Neural cell (in vitro differentiated cells): Measurements from ENCODE around the gene ALOX5AP. TPM values are rescaled to one million over a fixed set of nuclear protein-coding genes. Genes with fewer than 3 reads are reported as not detected.

Source experiments
- H2AFZ ChIP-seq: fragments of 200-600, 300-800 bp; sonication (generic), shearing (Covaris generic); 2 replicates; pipeline ENCODE4 v1.6.0; 2014; ENCODE audit warnings: low read depth, mild to moderate bottlenecking, antibody characterized with exemption, low read length, moderate library complexity
- H3F3A ChIP-seq: fragments of 200-600 bp; shearing (Covaris generic); 2 replicates; pipeline ENCODE4 v1.6.1; 2016; ENCODE audit warnings: mild to moderate bottlenecking, moderate library complexity, mixed read lengths, antibody characterized with exemption, low read length; ENCODE audit not compliant: insufficient read depth, poor library complexity, severe bottlenecking
- H3K27ac ChIP-seq: fragments of 200-600, 300-800 bp; sonication (generic), shearing (Covaris generic); 2 replicates; pipeline ENCODE4 v1.5.1; 2014; ENCODE audit warnings: mild to moderate bottlenecking, low read length, moderate library complexity
- H3K27me3 ChIP-seq: fragments of 300-800, 200-600 bp; sonication (generic), shearing (Covaris generic); 2 replicates; pipeline ENCODE4 v1.6.0; 2014; ENCODE audit warnings: mild to moderate bottlenecking, low read depth, low read length, moderate library complexity; ENCODE audit not compliant: insufficient read depth
- H3K36me3 ChIP-seq: fragments of 300-800, 200-600 bp; sonication (generic), shearing (Covaris generic); 2 replicates; pipeline ENCODE4 v1.5.1; 2014; ENCODE audit warnings: mild to moderate bottlenecking, antibody characterized with exemption, low read length, moderate library complexity; ENCODE audit not compliant: insufficient read depth
- H3K4me2 ChIP-seq: fragments of 300-800, 200-600 bp; sonication (generic), shearing (Covaris generic); 2 replicates; pipeline ENCODE4 v1.6.0; 2014; ENCODE audit warnings: mild to moderate bottlenecking, low read length
- H3K4me3 ChIP-seq: fragments of 300-800, 200-600 bp; sonication (generic), shearing (Covaris generic); 2 replicates; pipeline ENCODE4 v1.5.1; 2014; ENCODE audit warnings: mild to moderate bottlenecking, low read length, moderate library complexity
- H3K79me2 ChIP-seq: fragments of 200-600 bp; shearing (Covaris generic); replicated peaks from 2 replicates; pipeline ENCODE4 v1.6.0; 2014; ENCODE audit warnings: mild to moderate bottlenecking, low read length, moderate library complexity; ENCODE audit not compliant: insufficient read depth
- H3K9ac ChIP-seq: fragments of 300-800, 200-600 bp; sonication (generic), shearing (Covaris generic); 2 replicates; pipeline ENCODE4 v1.6.1; 2016; ENCODE audit warnings: mild to moderate bottlenecking, low read length, mixed read lengths
- H3K9me2 ChIP-seq: fragments of 200-600 bp; shearing (Covaris generic); 2 replicates; pipeline ENCODE4 v1.6.1; 2016; ENCODE audit warnings: mild to moderate bottlenecking, low read length, mixed read lengths; ENCODE audit not compliant: insufficient read depth
- H3K9me3 ChIP-seq: fragments of 200-600, 300-800 bp; sonication (generic), shearing (Covaris generic); 2 replicates; pipeline ENCODE4 v1.6.1; 2016; ENCODE audit warnings: mild to moderate bottlenecking, mixed run types, low read length, moderate library complexity, mixed read lengths
- H4K20me1 ChIP-seq: fragments of 200-600 bp; shearing (Covaris generic); 2 replicates; pipeline ENCODE4 v1.6.1; 2016; ENCODE audit warnings: mild to moderate bottlenecking, mixed run types; ENCODE audit not compliant: insufficient read depth
- EP300 ChIP-seq: fragments of 450-650 bp; conservative IDR thresholded peaks from 2 replicates; pipeline ENCODE4 v1.6.1; 2014; ENCODE audit warnings: antibody characterized with exemption, mild to moderate bottlenecking, moderate library complexity; ENCODE audit not compliant: poor library complexity, severe bottlenecking
- EZH2 ChIP-seq: fragments of 200-600, 300-800 bp; shearing (Covaris generic), sonication (generic); IDR thresholded peaks from 2 replicates; pipeline ENCODE4 v1.6.1; 2014; ENCODE audit warnings: antibody characterized with exemption, low read length, borderline replicate concordance, mild to moderate bottlenecking; ENCODE audit not compliant: insufficient read depth, poor library complexity, severe bottlenecking
- MXI1 ChIP-seq: fragments of 450-650 bp; conservative IDR thresholded peaks from 2 replicates; pipeline ENCODE4 v1.6.1; 2014; ENCODE audit warnings: antibody characterized with exemption, mild to moderate bottlenecking; ENCODE audit not compliant: poor library complexity, severe bottlenecking
- POLR2AphosphoS5 ChIP-seq: IDR thresholded peaks from 2 replicates; pipeline ENCODE4 v1.6.1; 2012
- RAD21 ChIP-seq: fragments of 450-650 bp; conservative IDR thresholded peaks from 2 replicates; pipeline ENCODE4 v1.6.1; 2014; ENCODE audit warnings: antibody characterized with exemption, mild to moderate bottlenecking, moderate library complexity
- SMC3 ChIP-seq: fragments of 450-650 bp; conservative IDR thresholded peaks from 2 replicates; pipeline ENCODE4 v1.6.1; 2014; ENCODE audit warnings: antibody characterized with exemption, mild to moderate bottlenecking, moderate library complexity; ENCODE audit not compliant: poor library complexity
- TAF1 ChIP-seq: IDR thresholded peaks from 2 replicates; pipeline ENCODE4 v1.6.1; 2012; ENCODE audit warnings: low read depth
- polyA plus RNA-seq: library from polyadenylated mRNA; depleted of rRNA; stranded (reverse); fragments of >200 nt; gene quantifications from 2 replicates; pipeline ENCODE4 v1.2.3, GENCODE V29; 2014
- TF ChIP-seq, protein P1 (sequence below): IDR thresholded peaks from 2 replicates; pipeline ENCODE4 v1.6.1; 2012; ENCODE audit warnings: borderline replicate concordance
- TF ChIP-seq, protein P2 (sequence below): fragments of 450-650 bp; IDR thresholded peaks from 2 replicates; pipeline ENCODE4 v1.5.1; 2014; ENCODE audit warnings: antibody characterized with exemption, mild to moderate bottlenecking, moderate library complexity; ENCODE audit not compliant: poor library complexity, severe bottlenecking

ALOX5AP gene
- polyA plus RNA-seq, 1 donor from 2014 or later, result not detected

DNA sequence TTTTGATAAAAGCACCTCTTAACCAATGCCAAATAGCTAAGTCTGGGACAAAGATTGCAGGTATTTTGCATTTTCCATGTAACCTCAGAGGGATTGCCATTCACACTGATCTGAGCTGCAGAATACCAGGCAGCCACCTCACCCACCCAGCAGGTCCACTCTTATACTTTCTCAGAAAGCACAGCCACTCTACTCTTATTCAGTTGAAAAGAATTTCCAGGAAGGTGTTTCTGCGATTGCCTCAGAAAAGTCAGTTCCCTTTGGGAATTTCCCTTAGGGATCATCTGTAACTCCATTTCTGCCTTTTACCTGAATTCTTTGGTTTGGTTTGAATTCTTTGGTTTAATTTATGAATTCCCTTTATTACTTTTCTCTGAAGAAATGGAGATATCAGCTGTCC lies 904 bp upstream of the ALOX5AP start:
- Histone ChIP-seq H3K9me3 (no peaks in the 10 kb centered on the region), H3F3A (no peaks in the 10 kb centered on the region), H3K27me3 (no peaks in the 10 kb centered on the region), H4K20me1 (no peaks in the 10 kb centered on the region), H3K9me2 (no peaks in the 10 kb centered on the region), H3K27ac (no peak overlapping the region), H2AFZ (no peak overlapping the region), H3K36me3 (no peaks in the 10 kb centered on the region), H3K79me2 (no peaks in the 10 kb centered on the region), H3K4me2 (no peak overlapping the region), H3K4me3 (no peak overlapping the region), H3K9ac (no peak overlapping the region)
- no peak for TF ChIP-seq TAF1
- no peak for TF ChIP-seq POLR2AphosphoS5
- TF ChIP-seq MXI1, result no peak

DNA sequence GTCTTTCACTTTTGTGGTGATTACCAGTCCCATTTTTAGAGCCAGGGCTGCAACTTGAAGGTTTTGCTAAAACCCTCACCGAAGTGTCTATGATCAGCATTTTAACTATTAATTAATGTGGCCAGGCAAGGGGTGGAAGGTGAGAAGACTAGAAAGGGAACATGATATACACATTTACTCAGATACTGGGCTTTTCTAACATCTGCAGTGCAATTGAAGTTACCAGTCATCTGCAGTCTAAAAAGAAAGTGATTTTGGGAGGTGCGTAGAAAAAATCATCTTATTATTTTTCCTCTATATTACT lies 481 bp downstream of the ALOX5AP start:
- H3K9me2 ChIP-seq, result no peaks in the 10 kb centered on the region
- H4K20me1 ChIP-seq, result no peaks in the 10 kb centered on the region
- H3K9ac ChIP-seq, result no peak overlapping the region
- TF ChIP-seq EZH2, result no peak
- H3K27ac ChIP-seq, result no peak overlapping the region
- no peak overlapping the region for H3K4me3 ChIP-seq
- H3F3A ChIP-seq, result no peaks in the 10 kb centered on the region
- H3K36me3 ChIP-seq, result no peaks in the 10 kb centered on the region
- no peak overlapping the region for H2AFZ ChIP-seq
- H3K4me2 ChIP-seq, result no peak overlapping the region
- H3K27me3 ChIP-seq, result no peaks in the 10 kb centered on the region
- no peaks in the 10 kb centered on the region for H3K9me3 ChIP-seq
- no peaks in the 10 kb centered on the region for H3K79me2 ChIP-seq

DNA sequence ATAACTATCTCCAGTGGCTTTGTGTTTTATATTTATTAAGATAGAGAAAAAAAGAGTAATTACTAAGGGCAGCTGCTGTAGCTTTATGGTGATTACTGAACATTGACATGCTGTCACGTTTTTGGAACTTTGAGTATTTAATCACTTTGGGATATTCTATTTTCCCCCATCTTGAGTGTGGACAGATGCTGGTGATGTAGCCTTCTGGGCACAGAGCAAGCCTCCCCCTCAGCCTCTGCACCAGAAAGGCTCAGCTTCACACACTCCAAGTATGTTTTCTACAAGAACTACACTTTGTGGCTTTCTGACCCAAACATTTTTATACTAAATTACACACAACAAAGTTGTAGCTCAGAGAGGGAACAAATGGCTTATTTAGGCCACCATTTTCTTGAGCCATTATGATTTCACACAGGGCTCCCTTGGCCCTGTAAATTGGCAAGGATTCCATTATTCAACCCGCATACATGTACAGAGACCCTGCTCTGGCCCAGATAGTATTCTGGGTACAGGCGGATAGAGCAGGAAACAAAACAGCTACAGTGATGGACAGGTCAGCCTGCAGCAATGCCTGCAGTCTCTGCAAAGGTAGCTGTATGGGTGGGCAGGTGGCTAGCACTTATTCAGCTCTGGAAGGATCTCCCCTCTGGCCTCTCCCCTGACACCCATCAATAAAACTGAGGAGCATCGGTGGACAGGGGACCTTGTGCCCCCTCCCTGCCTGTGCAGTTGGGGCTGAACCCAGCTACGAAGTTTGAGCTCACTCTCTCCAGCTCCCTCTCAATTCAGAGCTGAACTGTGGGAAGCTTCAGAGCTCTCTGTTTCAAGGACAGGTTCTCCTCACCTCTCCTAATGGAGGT lies 1.3 kb downstream of the ALOX5AP start:
- no peaks in the 10 kb centered on the region for H3K9me2 ChIP-seq
- H3K36me3 ChIP-seq, result no peaks in the 10 kb centered on the region
- no peaks in the 10 kb centered on the region for H3K79me2 ChIP-seq
- H3F3A ChIP-seq, result no peaks in the 10 kb centered on the region
- H3K4me2 ChIP-seq, result no peak overlapping the region
- H3K27ac ChIP-seq, result no peak overlapping the region
- H3K9ac ChIP-seq, result no peak overlapping the region
- TF ChIP-seq, protein P1, sequence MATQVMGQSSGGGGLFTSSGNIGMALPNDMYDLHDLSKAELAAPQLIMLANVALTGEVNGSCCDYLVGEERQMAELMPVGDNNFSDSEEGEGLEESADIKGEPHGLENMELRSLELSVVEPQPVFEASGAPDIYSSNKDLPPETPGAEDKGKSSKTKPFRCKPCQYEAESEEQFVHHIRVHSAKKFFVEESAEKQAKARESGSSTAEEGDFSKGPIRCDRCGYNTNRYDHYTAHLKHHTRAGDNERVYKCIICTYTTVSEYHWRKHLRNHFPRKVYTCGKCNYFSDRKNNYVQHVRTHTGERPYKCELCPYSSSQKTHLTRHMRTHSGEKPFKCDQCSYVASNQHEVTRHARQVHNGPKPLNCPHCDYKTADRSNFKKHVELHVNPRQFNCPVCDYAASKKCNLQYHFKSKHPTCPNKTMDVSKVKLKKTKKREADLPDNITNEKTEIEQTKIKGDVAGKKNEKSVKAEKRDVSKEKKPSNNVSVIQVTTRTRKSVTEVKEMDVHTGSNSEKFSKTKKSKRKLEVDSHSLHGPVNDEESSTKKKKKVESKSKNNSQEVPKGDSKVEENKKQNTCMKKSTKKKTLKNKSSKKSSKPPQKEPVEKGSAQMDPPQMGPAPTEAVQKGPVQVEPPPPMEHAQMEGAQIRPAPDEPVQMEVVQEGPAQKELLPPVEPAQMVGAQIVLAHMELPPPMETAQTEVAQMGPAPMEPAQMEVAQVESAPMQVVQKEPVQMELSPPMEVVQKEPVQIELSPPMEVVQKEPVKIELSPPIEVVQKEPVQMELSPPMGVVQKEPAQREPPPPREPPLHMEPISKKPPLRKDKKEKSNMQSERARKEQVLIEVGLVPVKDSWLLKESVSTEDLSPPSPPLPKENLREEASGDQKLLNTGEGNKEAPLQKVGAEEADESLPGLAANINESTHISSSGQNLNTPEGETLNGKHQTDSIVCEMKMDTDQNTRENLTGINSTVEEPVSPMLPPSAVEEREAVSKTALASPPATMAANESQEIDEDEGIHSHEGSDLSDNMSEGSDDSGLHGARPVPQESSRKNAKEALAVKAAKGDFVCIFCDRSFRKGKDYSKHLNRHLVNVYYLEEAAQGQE, result no peak
- TF ChIP-seq, protein P2, sequence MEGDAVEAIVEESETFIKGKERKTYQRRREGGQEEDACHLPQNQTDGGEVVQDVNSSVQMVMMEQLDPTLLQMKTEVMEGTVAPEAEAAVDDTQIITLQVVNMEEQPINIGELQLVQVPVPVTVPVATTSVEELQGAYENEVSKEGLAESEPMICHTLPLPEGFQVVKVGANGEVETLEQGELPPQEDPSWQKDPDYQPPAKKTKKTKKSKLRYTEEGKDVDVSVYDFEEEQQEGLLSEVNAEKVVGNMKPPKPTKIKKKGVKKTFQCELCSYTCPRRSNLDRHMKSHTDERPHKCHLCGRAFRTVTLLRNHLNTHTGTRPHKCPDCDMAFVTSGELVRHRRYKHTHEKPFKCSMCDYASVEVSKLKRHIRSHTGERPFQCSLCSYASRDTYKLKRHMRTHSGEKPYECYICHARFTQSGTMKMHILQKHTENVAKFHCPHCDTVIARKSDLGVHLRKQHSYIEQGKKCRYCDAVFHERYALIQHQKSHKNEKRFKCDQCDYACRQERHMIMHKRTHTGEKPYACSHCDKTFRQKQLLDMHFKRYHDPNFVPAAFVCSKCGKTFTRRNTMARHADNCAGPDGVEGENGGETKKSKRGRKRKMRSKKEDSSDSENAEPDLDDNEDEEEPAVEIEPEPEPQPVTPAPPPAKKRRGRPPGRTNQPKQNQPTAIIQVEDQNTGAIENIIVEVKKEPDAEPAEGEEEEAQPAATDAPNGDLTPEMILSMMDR, result no peak
- TF ChIP-seq POLR2AphosphoS5 (no peak), SMC3 (no peak), RAD21 (no peak), TAF1 (no peak), EZH2 (no peak), EP300 (no peak), MXI1 (no peak)
- H3K27me3 ChIP-seq, result no peaks in the 10 kb centered on the region
- H3K4me3 ChIP-seq, result no peak overlapping the region
- H4K20me1 ChIP-seq, result no peaks in the 10 kb centered on the region
- H2AFZ ChIP-seq, result no peak overlapping the region
- no peaks in the 10 kb centered on the region for H3K9me3 ChIP-seq
